ENCODE measurements around the gene DCTN1.

DNA sequence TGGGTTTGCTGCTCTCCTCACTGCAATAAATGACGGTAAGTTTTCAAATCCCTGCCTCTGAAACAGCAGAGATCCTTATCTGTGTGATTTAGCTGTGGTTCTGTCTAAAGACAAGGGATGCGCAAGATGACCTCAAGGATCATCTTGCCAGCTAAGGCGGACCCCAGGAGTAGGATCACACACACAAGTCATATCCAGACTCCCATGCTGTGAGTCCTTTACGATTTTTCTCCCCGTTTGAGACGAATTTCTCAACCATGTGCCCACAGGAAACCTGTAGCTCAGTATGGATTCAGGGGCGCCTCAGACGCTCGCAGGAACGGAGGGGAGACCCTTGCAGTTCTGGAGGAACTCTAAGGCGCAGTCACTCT, 11.1 kb upstream of the DCTN1 start:
- TF ChIP-seq, protein P1, sequence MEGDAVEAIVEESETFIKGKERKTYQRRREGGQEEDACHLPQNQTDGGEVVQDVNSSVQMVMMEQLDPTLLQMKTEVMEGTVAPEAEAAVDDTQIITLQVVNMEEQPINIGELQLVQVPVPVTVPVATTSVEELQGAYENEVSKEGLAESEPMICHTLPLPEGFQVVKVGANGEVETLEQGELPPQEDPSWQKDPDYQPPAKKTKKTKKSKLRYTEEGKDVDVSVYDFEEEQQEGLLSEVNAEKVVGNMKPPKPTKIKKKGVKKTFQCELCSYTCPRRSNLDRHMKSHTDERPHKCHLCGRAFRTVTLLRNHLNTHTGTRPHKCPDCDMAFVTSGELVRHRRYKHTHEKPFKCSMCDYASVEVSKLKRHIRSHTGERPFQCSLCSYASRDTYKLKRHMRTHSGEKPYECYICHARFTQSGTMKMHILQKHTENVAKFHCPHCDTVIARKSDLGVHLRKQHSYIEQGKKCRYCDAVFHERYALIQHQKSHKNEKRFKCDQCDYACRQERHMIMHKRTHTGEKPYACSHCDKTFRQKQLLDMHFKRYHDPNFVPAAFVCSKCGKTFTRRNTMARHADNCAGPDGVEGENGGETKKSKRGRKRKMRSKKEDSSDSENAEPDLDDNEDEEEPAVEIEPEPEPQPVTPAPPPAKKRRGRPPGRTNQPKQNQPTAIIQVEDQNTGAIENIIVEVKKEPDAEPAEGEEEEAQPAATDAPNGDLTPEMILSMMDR (IDR thresholded peaks at IDR 0.05) = peak in 1 of 7 experiments; percentile 7
- TF ChIP-seq POLR2A (IDR thresholded peaks at IDR 0.05) (no peak), POLR2AphosphoS5 (IDR thresholded peaks at IDR 0.05) (no peak), EP300 (IDR thresholded peaks at IDR 0.05) (no peak)

Measured in stomach (tissue), 4 donors.